Colonic mucosa (tissue), 4 donors: ENCODE results near the gene CROCC2. TPM values are rescaled to one million over a fixed set of nuclear protein-coding genes. Genes with fewer than 3 reads are reported as not detected.
A peak's percentile ranks its signal among the peaks of the same experiment; 100 is the strongest.

Experiments
- DNase-seq: peaks from one replicate; pipeline ENCODE4 v3.0.0-alpha.2; 2020
- H3K27ac ChIP-seq: fragments of 200-600 bp; one replicate; pipeline ENCODE4 v1.8.0; 2021
- H3K27me3 ChIP-seq: fragments of 200-600 bp; one replicate; pipeline ENCODE4 v1.8.0; 2021
- H3K36me3 ChIP-seq: fragments of 200-600 bp; one replicate; pipeline ENCODE4 v1.8.0; 2021
- H3K4me1 ChIP-seq: fragments of 200-600 bp; one replicate; pipeline ENCODE4 v1.8.0; 2021; ENCODE audit warnings: mild to moderate bottlenecking
- H3K4me3 ChIP-seq: fragments of 200-600 bp; one replicate; pipeline ENCODE4 v1.8.0; 2021
- H3K9ac ChIP-seq, 2 donors: one replicate each; pipeline ENCODE4 v1.7.0; 2013; ENCODE audit warnings: control low read depth in 2 of 2, low read depth in 2 of 2, low read length in 2 of 2
- H3K9me3 ChIP-seq: fragments of 200-600 bp; one replicate; pipeline ENCODE4 v1.8.0; 2021
- CTCF ChIP-seq: fragments of 200-600 bp; IDR thresholded peaks from one replicate; pipeline ENCODE4 v1.8.0; 2022; ENCODE audit warnings: antibody characterized with exemption, mild to moderate bottlenecking
- intact Hi-C: fragments of 100-400 bp; cut with DNase I; formaldehyde crosslinking; loops from one replicate; pipeline ENCODE4 v1.14.1; 2022
- total RNA-seq, 2 donors: library from RNA; stranded (reverse); fragmentation: NEBNext Ultra II Directional in 1 of 2; extraction: Animal tissue kit (Norgen Biotek cat#: 25700) in 1 of 2; gene quantifications; one replicate each; pipeline ENCODE4 v1.2.1, GENCODE V29; 2021
- donor health status: healthy.
- donor health status: DM: no; HTN: no; CAD: no.
- donor health status: DM: no; HTN: no; CAD: no.

The CROCC2 gene
- total RNA-seq, 2 donors from 2014 or later, result 0.05 TPM; not detected in 1

GRCh38 chr2:240874715-240875227, 31.4 kb upstream of the CROCC2 start:
- Histone ChIP-seq H3K9ac (no peak overlapping the region), H3K4me1 (peaks cover 16% of the 10 kb centered on the region), H3K27ac (no peak overlapping the region)

GRCh38 chr2:240875228-240876034, 30.7 kb upstream of the CROCC2 start:
- Histone ChIP-seq H3K9ac (no peak overlapping the region), H3K9me3 (no peaks in the 10 kb centered on the region), H3K4me3 (no peak overlapping the region), H3K27ac (no peak overlapping the region), H3K36me3 (no peaks in the 10 kb centered on the region), H3K27me3 (no peaks in the 10 kb centered on the region), H3K4me1 (peaks cover 16% of the 10 kb centered on the region)
- no peak for DNase-seq
- intact Hi-C loops, result no loop called here
- TF ChIP-seq CTCF, result no peak

More at GRCh38 chr2:240874715-240875227, 31.4 kb upstream of the CROCC2 start:
- Histone ChIP-seq H3K4me3 (no peak overlapping the region), H3K36me3 (no peaks in the 10 kb centered on the region), H3K27me3 (no peaks in the 10 kb centered on the region), H3K9me3 (no peaks in the 10 kb centered on the region)
- DNase-seq, result no peak
- intact Hi-C loops, result no loop called here
- no peak for TF ChIP-seq CTCF

- Histone ChIP-seq H3K4me3 (no peak overlapping the region), H3K36me3 (no peaks in the 10 kb centered on the region), H3K27ac (no peak overlapping the region), H3K9me3 (no peaks in the 10 kb centered on the region), H3K27me3 (no peaks in the 10 kb centered on the region), H3K4me1 (peaks cover 16% of the 10 kb centered on the region), H3K9ac (no peak overlapping the region)
- no peak for TF ChIP-seq CTCF
- DNase-seq, result no peak
- intact Hi-C loops, result no loop called here
These were observed 30.1 kb upstream of the CROCC2 start for GRCh38 chr2:240876035-240876474.

- Histone ChIP-seq H3K27me3 (no peaks in the 10 kb centered on the region), H3K36me3 (no peaks in the 10 kb centered on the region), H3K4me1 (peaks cover 16% of the 10 kb centered on the region), H3K9ac (peak overlapping the region; percentile 13 to 14), H3K27ac (peak overlapping the region; percentile 42), H3K4me3 (no peak overlapping the region), H3K9me3 (no peaks in the 10 kb centered on the region)
- intact Hi-C loops, result no loop called here
- DNase-seq, result peak; percentile 78
- no peak for TF ChIP-seq CTCF
These were observed 29.5 kb upstream of the CROCC2 start for GRCh38 chr2:240876475-240877251.

- Histone ChIP-seq H3K27ac (no peak overlapping the region), H3K4me3 (no peak overlapping the region), H3K9me3 (no peaks in the 10 kb centered on the region), H3K36me3 (no peaks in the 10 kb centered on the region), H3K4me1 (peaks cover 16% of the 10 kb centered on the region), H3K27me3 (no peaks in the 10 kb centered on the region), H3K9ac (no peak overlapping the region)
- DNase-seq, result no peak
- TF ChIP-seq CTCF, result no peak
- intact Hi-C loops, result no loop called here
These were observed 28.4 kb upstream of the CROCC2 start for GRCh38 chr2:240877460-240878340.
